HG03575 (cell line): ENCODE results near the gene CCDC9B.

Source experiments
- ATAC-seq: cut with Tn5 transposase; IDR thresholded peaks from one replicate; pipeline ENCODE4 v1.9.1; 2021; ENCODE audit not compliant: unreplicated experiment, insufficient number of reproducible peaks, low FRiP score; ENCODE audit errors: extremely low read depth

The CCDC9B gene

DNA sequence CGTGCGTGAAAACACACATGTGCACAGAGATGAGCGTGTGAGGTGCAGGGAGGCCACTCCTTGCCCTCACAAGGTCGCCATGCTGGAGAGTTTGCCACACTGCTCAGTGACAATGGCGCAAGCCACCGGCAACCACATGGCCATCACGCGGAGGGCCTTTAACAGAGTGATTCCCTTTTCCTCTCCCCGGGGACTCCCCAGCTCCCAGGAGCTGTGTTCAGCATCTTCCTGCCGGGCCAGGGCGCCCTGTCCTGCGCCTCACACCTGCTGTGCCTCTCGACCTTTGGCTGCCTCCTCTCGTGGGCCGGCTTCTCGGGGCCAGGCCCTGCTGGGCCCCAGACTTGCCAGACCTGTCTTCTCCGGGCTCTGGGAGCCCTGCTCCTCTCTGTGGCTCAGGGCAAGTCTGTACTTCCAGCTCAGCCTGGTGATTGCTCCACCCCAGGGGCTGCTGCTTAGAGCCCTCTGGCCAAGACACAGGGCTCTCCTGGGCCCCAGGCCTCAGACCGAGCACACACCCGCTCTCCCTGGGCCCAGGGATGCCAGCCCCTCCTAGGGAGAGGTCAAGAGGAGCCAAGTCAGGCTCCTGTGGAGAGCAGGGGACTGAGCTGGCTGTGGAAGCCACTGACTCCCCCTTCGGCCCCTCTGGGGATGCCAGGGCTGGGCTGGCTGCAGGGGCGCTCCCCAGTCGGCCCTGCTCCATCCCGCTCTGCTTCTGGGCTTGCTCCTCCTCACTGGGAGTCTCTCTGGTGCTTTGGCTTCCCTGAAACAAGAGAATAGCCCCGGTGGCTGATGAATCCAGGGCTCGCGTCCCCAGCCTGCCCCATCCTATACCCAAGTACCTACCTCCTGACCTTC, 5.6 kb downstream of the CCDC9B start:
- ATAC-seq, result no peak

DNA sequence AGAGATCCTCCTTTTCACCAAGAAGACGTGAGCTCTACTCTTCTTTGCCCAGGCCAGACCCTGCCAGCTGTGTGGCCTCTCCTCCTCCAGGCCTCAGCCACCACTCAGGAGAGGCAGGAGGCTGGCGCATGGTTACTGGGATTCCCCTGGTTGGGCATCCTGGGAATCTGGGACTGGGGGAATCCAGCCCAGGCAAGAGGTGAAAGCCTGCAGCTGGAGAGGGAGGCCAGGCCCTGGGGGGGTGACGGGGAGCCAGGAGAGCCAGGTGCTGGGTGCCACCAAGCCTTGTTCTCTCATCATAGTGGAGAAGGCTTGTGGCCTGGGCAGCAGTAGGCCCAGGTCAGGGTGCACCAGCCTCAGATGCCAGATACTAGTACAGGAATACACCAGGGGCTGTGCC, 6.2 kb downstream of the CCDC9B start:
- ATAC-seq, result no peak

DNA sequence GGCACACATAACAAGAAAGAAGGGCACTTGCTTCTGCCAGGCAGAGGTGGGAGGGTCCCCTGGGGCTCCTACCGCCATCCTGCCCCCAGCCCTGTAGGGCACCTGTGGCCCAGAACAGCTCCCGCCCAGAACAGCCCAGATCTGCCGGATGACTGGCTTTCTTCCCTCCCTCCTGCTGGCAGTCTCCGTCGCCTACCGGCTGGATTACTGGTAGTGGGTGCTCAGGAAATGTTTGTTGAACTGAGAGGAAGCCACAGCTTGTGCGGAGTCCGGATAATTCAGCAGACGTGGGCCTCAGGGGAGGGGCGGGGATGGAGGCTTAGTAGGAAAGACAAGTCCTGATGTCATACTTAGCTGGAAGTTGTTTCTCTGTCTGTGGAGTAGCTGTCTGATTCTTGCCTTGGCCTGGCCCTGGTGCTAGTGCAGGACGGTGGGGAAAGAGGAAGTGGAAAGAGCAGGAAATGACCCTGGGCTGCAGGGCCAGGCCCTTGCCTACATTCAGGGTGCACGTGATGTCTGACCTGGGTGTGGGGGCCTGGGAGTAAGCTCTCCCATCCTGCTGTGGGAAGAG, 6.7 kb downstream of the CCDC9B start:
- no peak for ATAC-seq

DNA sequence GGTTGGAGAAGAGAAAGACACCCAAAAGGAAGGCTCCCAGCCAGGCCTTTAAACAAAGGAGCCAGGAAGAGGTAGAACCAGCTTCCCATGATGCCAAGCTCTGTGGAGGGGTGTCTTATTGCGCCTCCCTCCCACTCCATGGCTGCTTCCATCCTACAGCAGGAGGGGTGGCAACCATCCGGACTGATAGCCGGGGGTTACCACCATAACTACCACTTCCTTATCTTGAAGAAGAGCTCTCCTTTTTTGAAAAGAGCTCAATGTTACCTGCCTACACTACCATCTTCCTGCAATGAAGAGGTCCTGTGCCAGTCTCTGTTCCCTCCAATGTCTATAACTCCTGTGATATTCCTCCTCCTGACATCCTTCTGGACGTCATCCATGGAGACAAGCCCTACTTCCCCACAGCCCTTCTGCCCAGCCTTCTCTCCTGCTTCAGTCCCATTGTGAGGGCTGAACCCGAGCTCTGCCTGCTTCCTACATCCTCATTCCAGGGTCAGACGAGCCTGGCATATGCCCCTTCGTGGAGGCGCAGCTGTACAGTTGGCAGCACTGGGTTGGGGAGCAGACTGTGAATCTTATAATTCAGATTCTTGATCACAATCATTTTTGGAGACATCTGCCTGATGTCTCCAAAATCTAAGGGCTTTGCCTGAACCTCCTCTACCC, 8.5 kb downstream of the CCDC9B start:
- ATAC-seq, result no peak

DNA sequence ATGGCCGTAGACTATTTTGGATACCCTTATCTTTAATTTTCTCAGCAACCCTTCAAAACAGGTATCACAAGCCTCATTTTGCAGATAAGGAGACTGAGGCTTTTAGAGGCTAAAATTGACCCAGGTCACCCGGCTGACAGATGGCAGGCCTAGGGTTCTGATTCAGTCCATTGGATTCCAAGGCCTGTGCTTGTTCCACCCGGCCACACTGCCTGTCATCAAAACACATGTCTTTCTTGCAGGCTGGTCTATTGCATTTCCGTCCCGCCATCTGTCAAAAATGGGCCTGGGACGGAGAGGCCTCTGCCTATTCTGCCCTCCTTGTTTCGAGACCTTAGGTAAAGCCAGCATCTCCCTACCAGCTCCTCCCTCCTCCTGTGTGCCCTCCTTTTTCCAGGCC, 9.1 kb downstream of the CCDC9B start:
- no peak for ATAC-seq

DNA sequence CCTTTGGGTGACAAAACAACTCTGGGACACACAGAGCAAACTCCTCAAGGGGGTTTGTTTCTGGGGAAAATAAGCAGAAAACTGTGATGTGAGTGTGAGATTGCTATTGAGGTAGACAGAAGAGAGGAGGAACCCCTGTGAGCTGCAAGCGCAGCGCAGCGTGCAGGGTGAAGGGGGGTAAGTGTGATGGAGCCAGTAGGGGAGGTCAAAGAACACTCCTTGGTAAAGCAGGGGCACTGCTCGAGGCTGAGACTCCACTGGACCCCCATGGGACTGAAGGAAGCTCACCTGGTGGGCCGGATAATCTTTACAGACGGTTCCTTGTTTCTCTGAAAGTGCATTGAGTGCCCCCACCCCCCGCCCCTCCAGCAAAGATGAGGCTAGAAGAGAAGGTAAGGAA, 9.7 kb downstream of the CCDC9B start:
- no peak for ATAC-seq

DNA sequence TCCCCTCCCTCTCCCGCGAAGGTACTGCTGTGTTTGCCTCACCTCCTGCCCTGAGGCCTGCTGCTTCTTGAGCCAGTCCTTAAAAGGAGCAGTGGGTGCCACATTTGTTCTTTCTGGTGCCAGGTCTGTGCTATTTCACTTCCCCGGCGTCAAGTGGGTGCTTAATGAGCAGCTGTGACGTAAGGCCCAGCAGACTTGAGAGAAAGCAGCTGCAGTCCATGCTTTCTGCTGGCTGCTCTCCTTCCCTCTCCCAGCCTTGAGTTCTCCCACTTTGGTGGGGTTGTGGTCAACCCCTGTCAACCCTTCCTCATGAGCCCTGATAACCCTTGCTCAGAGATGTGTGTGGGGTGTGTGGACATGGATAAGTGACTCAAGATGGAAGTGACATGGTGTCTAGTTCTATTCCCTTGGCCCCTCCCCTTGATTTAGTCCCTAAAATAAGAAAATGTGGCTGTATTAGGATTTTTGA, 10.3 kb downstream of the CCDC9B start:
- no peak for ATAC-seq

DNA sequence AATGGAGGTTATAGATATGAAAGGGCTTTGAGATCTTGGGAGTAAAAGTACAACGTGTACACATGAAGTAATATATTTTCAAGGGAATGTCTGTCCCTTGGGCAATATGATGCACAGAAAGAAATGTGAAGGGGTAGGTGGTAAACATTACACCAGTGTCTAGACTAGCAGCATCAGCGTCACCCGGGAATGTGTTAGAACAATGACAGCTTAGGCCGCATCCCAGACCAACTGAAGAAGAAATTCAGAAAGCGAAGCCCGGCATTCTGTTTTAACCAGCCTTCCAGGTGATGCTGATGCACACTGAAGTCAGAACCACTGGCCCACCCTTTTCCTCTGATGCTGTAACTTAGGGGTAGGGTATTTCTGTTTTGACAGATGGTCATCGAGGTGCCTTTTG, 10.9 kb downstream of the CCDC9B start:
- no peak for ATAC-seq

DNA sequence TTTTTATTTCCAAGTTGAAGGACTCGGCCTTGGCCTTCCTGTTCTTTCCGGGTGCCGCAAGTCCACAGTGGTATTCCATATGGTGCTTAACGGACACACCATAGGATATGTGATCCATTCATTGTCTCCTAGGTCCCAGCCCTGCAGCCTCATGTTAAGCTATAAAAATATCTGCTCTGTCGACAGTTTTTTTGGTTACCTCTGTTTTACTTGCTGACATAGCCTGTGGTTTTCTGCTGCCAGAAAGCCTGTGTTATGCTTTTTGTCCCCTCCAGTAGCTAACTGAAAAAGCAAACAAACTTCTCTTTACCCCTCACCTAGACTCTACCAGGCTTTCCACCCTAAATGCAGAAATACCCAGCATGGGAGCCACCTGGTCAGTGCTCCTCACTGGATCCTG, 12.0 kb downstream of the CCDC9B start:
- no peak for ATAC-seq

DNA sequence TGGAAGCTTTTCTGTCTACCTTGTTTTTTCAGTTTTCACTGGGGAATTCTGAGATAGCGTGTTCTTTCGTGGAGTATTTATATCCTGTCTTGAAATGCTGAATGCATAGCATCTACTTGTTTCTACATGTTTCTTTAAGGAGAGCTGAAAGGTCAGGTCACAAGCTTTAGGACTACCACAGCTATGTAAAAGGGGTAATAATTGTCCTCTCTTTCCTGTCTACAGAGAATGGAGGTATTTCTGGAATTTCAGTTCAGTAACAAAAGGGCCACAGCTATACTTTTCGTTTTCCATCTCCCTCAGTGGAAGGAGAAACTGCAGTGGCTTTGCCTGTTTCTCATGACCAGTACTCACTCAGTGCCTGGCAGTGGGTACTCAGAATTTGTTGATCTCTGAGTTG, 12.6 kb downstream of the CCDC9B start:
- ATAC-seq, result no peak

DNA sequence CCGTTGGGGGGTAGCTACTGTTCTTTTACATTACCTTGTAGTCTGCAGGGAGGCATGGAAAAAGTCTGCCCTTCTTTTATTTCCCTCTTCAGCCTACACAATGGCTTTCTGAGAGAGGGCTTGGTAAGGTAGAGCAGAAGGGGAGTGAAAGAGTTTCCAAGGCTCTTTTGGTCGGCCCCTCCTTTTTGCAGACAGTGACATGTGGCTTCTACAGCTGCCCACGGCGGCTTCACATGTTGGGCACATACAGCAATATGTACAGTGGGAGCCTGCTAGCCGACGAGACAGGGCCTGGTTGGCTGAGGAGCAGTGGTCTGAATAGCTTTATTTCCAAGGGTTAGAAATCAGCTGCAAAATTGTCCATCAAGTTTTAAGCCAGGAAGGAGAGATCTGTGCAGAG, 13.3 kb downstream of the CCDC9B start:
- no peak for ATAC-seq

DNA sequence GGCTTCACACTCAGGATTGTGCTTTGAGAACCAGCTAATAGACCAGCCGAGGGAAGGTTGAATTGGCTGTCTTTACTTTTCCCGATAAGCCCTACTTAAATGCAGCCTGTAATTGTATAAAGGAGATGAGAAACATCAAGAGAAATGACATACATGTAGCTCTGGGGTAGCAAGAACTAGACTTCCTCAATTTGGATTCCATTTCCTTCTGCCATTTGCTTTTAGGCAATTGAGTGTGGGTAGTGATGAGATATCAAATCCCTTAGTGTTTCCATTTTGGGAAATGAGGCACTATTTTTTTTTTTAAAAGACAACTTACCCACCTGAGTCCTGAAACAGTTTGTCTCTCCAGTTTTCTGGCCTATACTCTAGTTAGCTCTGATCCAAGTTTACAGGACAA, 15.0 kb downstream of the CCDC9B start:
- no peak for ATAC-seq

DNA sequence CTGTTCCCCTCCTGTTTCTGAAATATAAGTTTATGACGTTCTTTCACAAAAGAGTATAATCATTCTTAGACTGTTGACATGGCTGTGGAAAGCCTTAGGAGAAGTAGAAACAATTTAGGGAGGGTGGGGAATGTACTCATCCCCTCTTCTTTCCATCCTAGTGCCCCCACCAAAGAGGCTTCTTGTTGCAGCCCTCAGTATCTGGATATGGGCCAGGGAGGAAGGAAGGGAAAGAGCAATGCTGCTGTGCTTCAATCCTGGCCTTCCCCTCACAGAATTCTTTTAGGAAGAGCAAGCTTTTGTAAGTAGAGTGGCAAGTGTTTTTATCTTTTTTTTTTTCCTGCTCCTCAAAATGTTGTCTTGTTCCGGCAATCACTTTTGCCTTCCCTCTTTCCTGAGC, 15.6 kb downstream of the CCDC9B start:
- no peak for ATAC-seq

DNA sequence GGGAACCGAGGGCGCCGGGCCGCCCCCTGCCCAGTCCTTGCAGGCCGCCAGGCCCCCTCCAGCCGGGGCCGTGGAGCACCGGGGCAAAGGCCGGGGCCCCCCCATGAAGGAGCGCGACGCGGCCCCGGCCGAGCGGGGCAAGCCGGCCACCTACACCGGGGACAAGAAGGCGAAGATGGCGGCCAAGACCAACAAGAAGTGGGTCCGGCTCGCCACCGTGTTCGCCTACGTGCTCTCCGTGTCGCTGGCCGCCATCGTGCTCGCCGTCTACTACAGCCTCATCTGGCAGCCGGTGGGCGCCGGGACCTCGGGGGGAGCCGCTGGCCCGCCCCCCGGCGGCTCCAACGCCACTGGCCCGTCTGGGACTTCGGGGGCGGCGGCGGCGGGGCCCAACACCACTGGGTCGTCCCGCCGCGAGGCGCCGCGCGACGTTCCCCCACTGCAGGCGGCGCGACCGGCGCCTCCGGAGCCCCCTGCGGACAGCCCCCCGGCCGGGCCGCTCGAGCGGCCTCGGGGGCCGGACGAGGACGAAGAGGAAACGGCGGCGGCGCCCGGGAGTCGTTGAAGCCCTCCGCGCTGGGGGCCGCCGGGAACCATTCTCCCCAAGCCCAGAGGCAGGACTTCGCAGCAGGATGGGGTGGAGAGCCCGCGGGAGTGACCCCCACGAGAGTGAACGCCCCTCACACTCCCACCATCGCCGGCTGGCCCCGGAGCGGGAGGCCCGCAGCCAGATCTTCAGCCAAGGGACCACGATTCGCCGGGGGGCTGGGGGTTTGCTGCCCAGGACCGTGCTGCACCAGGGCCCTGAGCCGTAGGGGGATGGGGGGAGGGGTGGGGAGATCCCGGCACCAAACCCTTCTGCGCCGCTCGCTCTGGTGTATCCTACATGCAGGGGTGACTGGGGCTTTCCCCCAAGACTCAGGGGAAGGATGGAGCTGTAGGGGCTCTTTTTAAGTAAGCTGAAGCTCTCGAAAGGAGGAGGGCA, 16.5 kb downstream of the CCDC9B start:
- no peak for ATAC-seq

DNA sequence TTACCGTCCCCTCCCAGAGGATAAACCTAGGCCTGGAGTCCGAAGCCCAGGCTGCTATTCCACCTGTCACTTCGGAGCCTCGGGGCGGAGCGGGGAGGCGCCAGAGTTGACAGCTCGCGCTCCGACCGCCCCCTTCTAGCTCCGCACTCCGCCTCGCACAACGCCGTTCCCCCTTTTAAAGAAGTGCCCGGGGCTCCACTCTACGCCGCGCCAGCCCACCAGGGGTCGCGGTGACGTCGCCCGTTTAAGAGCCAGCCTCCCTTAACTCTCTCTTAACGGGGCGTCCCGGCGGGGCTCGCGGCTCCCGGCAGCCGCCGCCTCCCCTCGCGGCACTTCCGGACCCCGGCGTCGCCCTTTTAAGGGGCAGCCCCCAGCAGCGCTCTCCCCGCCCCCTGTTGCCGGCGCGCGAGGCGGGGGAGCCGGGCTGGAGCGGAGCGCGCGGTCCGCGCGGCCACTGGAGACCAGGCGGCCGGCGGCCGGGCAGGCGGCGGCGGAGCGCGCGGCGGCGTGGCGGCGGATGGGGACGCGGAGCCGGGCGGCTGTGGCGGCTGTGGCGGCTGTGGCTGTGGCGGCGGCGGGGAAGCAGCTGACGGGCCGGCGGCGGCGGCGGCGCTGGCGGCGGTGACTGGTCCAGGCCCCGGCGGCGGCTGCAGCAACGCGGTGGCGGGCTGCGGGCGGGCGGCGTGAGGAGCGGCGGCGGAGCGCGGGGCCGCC, 17.3 kb downstream of the CCDC9B start, which contains the start of gene INAFM2:
INAFM2 (plus strand) TSS at position 454 of the 714 bp plus-strand sequence. CDS start 364 bp downstream, outside the sequence.
- peak; percentile 66 for ATAC-seq

DNA sequence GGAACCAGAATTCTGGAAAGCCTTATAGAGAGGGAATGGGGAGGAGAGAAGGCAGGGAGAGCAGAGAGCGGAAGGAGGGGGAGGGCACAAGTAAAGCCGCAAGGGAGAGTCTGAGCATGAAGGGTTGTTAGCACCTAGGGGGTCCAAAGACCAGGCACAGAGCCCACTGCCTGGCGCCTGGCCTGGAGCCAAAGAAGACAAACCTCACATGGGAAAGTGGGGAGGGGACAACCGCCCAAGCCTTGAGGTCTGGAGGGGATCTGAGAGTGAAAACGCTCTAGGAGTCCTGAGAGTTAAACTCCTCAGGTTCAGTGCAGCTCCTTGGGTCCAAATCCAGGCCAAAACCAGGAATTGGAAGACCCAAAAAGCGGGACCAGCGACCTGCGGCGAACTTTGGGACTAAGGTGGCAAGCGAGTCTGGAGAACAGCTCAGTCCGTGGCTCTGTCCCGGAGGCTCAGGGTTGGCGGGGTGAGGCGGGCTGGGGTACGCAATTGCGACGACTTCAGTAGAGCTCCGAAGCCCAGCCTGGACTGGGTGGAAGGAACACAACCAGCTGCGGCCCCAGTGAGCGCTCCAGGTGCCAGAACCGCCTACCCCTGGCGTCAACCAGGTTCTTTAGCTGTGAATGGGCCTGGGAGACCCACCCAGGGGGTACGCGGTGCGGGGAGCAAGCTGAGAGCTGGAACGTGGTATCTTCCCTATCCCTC, 18.1 kb downstream of the CCDC9B start:
- ATAC-seq, result no peak

DNA sequence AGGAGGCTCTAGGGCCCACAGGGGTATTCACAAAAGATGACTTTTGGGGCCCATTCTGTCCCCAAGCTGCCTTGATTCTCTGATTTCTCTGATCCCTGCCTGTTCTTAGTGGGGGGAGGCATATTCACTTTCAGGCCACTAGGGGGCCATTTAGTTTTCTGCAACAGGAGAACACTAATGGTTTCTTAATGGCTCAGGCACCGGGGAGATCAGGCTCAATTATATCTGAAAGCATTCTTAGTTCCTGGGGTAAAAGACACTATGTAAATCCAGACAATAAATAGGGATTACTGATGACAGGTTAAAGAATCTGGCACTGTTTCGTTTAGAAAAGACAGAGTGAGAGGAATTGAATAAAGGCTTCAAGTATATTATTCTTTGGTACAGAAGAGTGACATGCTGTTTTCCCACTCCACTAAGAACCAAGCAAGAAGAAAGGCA, 19.8 kb downstream of the CCDC9B start:
- no peak for ATAC-seq

DNA sequence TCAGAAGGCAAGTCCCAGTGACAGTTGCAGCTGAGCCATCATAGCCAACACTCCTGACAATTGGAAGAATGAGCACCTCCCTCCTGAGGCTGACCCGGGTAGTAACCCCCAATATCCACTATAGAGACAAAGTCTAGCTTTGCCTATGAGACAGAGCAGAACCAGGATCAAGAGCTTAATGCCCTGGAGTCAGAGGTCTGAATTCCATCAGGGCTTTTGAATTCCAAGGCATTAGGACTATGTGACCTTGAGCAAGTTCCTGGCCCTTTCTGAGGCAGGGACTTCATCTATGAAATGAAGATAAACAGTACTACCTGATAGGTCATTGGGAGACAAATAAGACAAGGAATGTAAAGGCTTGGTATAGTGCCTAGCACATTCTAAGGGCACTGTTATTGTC, 20.3 kb downstream of the CCDC9B start:
- no peak for ATAC-seq
